ENCODE results near the gene PEAK3.

PEAK3 gene, protein sequence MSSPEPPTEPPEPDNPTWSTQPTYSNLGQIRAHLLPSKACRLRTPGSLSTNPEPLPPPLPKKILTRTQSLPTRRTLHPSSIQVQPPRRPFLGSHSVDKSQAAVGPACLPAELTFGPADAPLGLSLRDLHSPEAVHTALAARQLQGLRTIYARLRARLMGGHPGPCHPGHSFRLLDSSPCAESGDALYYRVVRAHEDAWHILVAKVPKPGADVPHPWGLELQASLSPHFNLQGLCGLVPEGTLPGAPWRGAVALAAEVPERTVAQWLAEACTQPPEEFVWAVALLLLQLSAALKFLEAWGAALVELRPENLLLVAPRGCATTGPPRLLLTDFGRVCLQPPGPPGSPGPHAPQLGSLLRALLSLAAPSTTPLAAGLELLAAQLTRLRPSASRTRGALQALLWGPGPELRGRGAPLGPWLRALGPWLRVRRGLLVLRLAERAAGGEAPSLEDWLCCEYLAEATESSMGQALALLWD

DNA sequence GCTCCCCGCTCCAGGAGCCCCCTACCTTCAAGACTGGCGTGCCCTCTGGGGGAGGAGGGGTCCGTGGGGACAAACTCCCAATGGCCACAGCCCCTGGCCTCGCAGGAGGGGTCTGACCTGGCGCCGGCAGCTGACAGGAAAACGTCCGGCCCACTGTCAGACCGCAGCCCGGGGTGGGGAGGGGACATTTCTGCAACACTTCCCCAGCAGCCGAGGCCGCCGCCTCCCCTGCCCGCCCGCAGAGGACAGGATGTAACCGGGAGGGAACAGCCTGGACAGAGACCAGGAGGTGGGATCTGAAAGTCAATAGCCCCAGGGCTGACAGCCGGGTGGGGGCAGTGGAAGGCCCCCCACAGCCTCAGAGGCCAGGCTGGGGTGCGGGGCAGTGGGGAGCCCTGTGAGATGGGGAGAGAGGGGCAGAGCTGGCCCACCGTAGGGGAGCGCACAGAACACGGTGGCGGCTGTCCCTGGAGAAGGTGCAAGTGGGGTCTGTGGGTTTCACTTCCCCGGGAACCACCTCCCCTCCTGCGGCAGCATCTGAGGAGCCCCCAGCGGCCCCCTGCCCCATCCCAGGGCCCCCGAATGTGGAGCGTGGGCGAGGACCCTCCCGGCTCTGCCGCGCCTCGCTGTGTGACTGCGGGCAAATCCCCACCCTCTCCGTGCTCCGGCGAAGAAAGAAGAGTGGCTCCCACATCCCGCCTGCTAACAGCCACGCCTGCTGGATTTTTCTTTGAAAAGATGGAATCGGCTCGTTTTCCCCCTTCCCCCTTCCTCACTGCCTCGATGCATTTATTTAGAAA lies at the start of gene PEAK3:
TSS of gene PEAK3 (minus strand) at position 114 of the 800 bp plus-strand sequence. CDS start 1,244 bp downstream, outside the sequence.
- DNase-seq = peak; percentile 47 to 52

DNA sequence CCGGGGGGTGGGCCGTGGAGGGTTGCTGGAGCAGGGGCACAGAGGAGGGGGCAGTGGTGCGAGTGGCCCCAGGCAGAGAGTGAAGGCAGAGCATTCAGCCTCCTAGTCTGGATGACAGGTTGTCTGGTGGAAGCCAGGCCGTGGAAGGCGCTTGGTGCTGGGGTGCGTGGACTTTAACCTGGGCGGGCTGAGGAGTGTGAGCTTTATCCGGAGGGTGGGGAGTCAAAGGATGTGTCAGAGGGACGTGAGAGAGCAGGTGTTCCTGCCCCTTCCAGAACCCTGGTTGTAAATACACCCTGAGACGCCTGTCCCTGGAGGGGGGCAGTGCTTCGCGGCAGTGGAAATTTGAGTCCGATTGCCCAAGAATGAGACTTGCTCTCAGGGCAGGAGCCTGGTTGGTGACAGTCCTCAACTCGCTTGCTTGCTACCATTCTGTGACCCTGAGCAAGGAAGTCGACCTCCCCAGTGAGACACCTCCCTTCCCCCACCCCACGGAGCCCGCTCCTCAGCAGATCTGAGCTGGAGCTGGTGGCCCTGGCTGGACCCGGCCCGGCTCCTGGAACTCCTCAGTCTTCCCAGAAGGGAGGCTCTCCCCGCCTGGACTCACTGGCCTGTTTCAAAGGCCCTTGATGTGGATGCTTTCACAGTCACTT lies 48.8 kb upstream of the PEAK3 start:
- no peak for DNase-seq

- no peak for DNase-seq
Observed at GRCh38 chr19:2330255-2330631, 48.3 kb upstream of the PEAK3 start.

DNA sequence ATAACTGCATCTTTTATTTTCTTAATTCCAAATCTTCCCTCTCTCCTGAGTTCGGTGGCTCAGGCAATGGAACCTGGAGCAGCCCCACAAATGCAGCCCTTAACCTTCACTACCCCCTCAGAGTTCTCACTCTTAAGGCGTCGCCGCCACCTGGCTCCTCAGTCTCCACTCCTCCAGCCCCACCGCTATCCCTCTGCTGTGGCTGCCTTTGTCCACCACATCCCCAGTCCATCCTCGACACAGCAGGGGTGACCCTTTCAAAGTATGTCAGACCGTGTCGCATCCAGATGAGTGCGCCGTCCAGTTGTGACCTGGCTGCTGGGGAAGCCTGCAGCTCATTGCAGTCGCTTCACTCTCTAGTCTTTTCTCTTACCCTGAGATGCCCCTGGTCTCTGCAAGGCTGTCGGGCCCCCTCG lies 47.5 kb upstream of the PEAK3 start:
- no peak for DNase-seq

- DNase-seq = no peak
Observed at GRCh38 chr19:2329149-2329478, 47.1 kb upstream of the PEAK3 start.

GRCh38 chr19:2328401-2329148 lies 46.6 kb upstream of the PEAK3 start, which contains the start of the genes LSM7 and SPPL2B:
LSM7 (minus strand) TSS chr19:2328586; CDS start chr19:2328566, 20 bp downstream.
SPPL2B (plus strand) TSS chr19:2328684; CDS start chr19:2328710, 26 bp downstream.
- DNase-seq = peak; percentile 94 to 95

DNA sequence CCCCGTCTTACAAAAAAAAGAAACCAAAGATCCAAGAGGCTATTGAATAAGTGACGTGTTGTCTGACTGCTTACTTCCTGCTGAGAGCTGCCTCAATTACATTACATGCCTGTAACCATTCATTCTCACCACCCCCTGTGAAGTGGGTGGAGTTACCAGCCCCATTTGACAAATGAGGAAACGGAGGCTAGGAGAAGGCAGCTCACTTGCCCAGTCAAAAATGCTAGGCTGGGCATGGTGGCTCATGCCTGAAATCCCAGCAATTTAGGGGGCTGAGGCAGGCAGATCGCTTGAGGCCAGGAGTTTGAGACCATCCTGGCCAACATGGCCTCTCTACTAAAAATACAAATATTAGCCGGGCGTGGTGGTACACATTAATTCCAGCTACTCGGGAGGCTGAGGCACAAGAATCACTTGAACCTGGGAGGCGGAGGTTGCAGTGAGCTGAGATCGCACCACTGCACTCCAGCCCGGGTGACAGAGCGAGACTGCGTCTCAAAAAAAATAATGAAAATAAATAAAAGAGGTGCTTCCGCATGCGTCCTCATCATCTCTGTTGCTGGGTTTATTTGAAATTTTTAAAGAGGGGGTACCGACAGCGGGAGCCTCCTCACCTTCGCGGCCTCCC lies 45.9 kb upstream of the PEAK3 start:
- peak; percentile 73 to 74 for DNase-seq

DNA sequence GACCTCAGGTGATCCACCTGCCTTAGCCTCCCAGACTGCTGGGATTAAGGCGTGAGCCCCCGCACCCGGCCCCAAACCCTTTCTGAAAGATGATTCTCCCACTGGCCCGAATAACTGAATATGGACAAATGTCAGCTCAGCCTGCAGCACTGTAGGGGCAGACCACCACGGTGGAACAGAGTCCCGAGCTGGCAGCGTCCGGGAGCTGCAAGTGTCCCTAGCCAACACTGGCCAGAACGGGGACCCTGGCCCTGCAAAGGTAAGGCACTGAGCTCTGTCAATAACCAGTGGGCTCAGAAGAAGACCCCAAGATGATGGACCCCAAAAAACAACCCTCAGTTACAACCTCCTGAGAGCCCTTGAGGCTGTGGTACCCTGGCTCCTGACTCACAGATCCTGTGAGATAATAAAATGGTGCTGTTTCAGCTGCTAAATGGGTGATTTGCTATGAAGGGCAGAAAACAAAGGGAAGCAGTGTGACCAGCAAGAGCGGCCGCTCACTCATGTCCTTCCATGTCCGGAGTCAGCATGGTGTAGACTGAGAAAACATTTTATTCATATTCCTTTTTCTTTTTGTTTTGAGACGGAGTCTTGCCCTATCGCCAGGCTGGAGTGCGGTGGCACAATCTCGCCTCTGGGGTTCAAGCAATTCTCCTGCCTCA lies 44.9 kb upstream of the PEAK3 start:
- no peak for DNase-seq

DNA sequence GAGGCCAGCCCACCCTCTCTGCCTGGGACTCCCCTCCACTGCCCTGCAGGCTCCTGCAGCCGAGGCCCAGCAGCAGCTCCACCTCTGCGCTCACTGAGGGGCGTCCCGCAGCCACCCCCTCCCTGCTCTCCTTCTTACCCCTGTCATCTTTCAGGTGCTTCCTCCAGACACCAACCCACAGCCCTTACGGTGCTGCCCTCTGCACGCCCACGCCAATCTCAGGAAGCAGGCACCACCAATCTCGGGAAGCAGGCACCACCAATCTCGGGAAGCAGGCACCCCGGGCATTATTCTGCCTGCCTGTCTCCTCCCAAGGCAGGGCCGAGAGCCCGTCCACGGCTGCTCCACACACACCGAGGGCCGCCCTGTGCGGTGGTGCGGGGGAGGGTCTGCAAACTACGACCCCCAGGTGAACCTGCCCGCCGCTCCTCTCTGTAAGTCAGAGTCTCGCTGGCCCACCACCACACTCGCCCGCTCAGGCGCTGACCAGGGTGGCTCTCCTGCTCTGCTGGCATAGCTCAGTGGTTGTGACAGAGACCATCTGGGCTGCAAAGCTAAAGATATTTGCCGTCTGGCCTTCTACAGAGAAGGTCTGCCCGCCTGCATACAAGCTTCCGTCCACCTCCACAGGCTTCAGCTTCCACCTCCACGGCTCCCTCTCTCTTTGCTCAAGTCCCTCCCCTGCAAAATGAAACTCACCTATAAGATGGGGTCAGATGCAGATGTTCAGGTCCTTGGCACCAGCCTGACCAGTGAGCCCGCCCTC lies 43.5 kb upstream of the PEAK3 start:
- no peak for DNase-seq

DNA sequence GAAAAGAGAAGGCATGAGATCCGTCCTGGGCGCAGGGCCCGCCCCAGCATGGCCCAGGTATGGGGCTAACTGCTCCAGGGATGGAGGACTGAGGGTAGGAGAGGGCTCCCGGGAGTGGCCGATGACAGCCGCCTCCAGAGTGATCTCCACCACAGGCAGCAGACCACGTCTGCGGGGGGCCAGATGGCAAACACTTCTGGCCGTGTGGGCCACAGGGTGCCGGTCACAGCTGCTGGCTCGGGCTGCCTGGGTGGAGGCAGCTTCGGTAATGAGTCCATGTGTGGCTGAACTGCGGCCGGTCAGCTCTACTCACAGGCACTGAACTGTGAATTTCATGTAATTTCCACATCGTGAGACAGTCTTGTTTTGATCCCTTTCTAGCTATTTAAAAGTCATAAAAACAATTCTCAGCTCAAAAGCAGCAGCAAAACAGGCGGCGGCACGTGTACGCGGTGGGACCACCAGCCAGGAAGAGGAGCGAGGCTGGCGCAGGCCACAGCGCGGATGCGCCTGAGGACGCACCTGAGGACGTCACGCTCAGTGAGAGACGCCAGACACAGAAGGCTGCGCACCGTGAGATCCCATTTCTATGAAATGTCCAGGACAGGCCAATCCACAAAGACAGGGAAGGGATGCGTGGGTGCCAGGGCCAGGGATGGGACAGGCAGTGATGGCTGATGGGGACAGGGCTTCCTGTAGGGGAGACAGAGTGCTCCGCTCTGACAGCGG lies 42.4 kb upstream of the PEAK3 start:
- no peak for DNase-seq

GRCh38 chr19:2323707-2324106 lies 41.7 kb upstream of the PEAK3 start:
- no peak for DNase-seq

GRCh38 chr19:2321565-2322283 lies 39.7 kb upstream of the PEAK3 start:
- DNase-seq = no peak

GRCh38 chr19:2320939-2321338 lies 39.0 kb upstream of the PEAK3 start:
- DNase-seq = no peak

GRCh38 chr19:2320049-2320448 lies 38.1 kb upstream of the PEAK3 start:
- no peak for DNase-seq

DNA sequence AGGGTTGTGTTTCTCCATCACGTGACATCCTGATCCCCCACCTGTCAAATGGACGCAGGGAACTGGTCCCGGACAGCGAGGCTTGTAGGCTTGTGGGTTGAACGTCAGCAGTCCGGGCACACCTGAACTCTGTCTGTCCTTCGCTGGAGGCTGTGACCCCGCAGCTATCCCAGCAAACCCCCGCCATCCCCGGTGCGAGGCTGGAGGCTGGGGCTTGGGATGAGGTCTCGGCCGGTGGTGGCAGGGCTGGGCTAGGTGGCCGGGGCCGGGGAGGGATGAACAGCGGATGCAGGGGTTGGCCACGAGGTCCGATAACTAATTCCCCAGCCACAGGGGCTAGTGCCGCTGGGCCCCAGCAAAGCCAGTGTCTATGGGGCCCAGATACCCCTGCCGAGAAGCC lies 37.6 kb upstream of the PEAK3 start:
- DNase-seq = no peak

- DNase-seq = no peak
Observed at GRCh38 chr19:2318923-2319322, 36.9 kb upstream of the PEAK3 start.

DNA sequence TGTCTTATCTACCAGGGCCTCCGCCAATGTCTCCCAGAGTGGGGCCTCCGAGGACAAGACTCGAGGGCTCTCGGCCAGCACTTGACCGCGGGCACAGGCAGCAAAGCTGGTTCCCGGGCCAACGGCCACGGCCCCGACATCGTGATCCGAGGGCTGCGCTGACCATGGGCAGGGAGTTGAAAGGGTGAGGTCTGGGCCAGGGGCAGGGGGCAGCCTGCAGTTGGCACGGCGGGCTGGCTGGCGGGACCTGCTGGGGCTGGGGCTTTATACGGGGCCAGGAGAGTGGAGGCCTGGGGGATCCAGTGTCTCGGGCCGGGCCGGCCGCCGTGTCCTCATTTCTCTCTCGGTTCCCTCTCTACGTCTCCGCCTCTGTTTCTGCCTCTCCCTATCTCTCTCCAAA lies 35.8 kb upstream of the PEAK3 start:
- no peak for DNase-seq

- no peak for DNase-seq
Observed at GRCh38 chr19:2317300-2317699, 35.3 kb upstream of the PEAK3 start.

GRCh38 chr19:2315818-2316353 lies 33.9 kb upstream of the PEAK3 start:
- peak; percentile 47 to 54 for DNase-seq
